Stomach (tissue), 4 donors: ENCODE measurements around the gene ALDH18A1.

Source experiments
- CTCF ChIP-seq, 7 experiments: fragments of 450-650 bp in 4 of 7; fragments of 200-600 bp in 3 of 7; sonication (generic) in 3 of 7; IDR thresholded peaks; one replicate each; pipeline ENCODE4 v1.5.1; 2016 to 2019; ENCODE audit warnings: antibody characterized with exemption in 7 of 7, control low read depth in 2 of 7, mild to moderate bottlenecking in 1 of 7
- POLR2A ChIP-seq, 4 donors: fragments of 450-650 bp; IDR thresholded peaks; one replicate each; pipeline ENCODE4 v1.6.1; 2016; ENCODE audit warnings: antibody characterized with exemption in 4 of 4, control low read depth in 2 of 4, mild to moderate bottlenecking in 1 of 4, moderate library complexity in 1 of 4

GRCh38 chr10:95600158-95600557 lies 56.4 kb downstream of the ALDH18A1 start:
- no peak for TF ChIP-seq CTCF (IDR thresholded peaks at IDR 0.05)
- no peak for TF ChIP-seq POLR2A (IDR thresholded peaks at IDR 0.05)
